SHP77 treated with DMSO at 0.1 percent for 48 hours (cell line): ENCODE results near the gene PRAC1.

Source experiments
- DNase-seq: peaks from one replicate; lab custom pipeline; 2025; lab: John Stamatoyannopoulos, UW

The PRAC1 gene

GRCh38 chr17:48722201-48722907, at the start of gene PRAC1:
Gene PRAC1 (minus strand): TSS chr17:48722518. CDS start chr17:48722392, 126 bp downstream.
- no peak for DNase-seq

DNA sequence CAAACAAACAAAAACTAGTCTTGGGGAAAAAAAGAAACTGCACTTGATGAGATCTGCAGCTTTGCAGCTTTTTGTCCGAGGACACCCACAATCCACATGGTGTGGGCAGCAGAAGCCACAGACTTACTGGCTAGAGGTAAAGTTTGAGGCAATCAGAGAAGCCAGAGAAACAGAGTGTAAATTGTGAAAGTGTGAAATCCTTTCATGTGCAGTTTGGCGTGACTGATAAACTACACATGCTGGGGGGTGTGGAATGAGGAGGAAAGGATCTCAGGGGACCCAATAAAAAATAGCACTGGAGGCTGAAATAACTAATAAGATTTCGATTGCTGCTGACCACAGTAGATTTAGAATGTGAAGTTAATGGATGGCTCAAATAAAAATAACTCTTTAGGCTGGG, 48.6 kb upstream of the PRAC1 start:
- DNase-seq, result no peak

DNA sequence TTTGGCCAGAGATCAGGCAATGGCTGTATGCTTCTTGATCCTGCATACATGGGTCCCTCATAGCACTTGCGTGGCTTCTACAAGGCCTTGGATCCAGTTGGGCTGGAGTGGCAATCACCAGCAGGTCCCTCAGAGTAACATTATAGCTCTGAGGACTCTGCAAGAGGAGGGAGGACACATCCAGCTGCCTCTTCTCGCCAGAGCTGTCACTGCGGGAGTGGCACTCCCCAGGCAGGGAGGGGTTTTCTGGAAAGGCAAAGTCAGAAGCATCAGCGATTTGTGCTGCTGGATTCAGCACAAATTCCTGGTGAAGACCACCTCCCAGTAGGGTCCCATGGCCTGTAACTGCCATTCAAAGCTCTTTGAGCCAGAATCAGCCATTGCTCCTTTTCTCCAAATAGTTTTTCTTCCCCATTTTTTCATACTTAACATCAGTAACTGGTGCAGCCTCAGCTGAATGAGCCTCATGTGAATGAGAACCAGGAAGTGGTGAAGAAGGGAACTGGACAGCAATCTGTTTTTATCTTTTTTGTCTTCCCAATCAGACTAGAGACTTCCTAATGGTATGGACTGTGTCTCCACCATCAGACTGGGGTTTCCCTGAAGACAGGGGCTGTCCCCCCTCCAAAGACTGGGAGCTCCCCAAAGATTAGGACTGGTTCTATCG, 46.8 kb upstream of the PRAC1 start:
- no peak for DNase-seq

GRCh38 chr17:48767263-48767774, 45.0 kb upstream of the PRAC1 start:
- DNase-seq, result no peak

DNA sequence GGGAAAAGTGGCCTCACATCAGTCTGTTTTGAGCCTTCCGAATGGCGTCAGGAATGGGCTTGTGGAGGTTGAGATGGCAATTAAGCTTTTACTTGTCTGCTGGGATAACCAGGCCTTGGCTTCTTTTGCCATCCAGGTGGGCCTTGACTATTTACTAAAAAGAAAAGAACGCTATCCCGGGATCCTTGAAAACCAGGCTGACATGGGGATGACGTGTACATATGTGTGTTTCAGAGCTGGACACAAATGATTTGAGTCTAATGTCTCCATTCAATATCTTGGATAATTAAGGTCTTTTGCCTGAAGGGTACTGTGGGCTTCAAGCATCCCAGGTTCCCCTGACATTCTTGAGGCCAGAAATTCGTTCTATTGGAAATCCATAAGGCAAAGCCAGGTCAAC, 38.8 kb upstream of the PRAC1 start:
- no peak for DNase-seq

DNA sequence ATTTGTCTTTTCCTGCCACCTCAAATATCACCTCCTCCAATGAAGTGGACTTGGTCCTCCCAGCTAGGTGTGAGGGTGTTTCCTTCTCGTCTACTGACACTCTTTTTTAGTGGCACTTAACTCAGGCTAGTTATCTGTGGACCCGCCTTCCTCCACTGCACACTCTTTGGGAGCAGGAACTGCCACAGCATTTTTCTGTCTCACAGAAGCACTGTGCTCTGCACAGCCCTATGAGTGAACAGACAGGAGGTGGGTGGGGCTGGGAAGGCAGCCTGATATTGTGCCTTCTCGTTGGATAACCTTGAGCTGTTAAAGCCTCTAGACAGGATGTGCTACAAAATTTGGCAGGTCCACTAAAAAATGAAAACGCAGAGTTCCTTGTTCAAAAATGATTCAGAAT, 38.1 kb upstream of the PRAC1 start:
- DNase-seq, result no peak

- DNase-seq, result no peak
Observed at GRCh38 chr17:48759288-48759687, 37.0 kb upstream of the PRAC1 start.

- no peak for DNase-seq
Observed at GRCh38 chr17:48757524-48757961, 35.2 kb upstream of the PRAC1 start.

GRCh38 chr17:48756830-48757251, 34.5 kb upstream of the PRAC1 start:
- no peak for DNase-seq

DNA sequence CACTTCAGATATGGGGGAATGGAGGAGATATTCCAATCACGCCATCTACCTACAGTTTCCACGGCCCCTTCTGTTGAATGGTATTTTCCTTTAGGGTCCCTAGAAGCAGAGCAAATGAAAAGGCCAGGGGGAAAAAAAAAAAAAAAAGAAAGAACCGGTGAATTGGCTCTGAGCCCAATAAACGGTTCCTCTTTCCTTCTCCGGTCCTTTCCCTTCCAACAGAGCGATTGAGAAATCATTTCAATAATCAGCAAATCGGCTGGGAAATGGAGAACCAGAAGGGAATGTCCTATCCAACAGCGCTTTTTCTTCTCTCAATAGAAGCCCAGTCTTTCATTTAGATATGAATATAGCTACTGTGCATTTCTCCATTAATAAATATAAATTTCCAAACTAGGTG, 33.0 kb upstream of the PRAC1 start:
- DNase-seq, result no peak

GRCh38 chr17:48754500-48755261, 32.4 kb upstream of the PRAC1 start:
- DNase-seq, result no peak

- DNase-seq, result no peak
Observed at GRCh38 chr17:48753794-48754499, 31.6 kb upstream of the PRAC1 start.

DNA sequence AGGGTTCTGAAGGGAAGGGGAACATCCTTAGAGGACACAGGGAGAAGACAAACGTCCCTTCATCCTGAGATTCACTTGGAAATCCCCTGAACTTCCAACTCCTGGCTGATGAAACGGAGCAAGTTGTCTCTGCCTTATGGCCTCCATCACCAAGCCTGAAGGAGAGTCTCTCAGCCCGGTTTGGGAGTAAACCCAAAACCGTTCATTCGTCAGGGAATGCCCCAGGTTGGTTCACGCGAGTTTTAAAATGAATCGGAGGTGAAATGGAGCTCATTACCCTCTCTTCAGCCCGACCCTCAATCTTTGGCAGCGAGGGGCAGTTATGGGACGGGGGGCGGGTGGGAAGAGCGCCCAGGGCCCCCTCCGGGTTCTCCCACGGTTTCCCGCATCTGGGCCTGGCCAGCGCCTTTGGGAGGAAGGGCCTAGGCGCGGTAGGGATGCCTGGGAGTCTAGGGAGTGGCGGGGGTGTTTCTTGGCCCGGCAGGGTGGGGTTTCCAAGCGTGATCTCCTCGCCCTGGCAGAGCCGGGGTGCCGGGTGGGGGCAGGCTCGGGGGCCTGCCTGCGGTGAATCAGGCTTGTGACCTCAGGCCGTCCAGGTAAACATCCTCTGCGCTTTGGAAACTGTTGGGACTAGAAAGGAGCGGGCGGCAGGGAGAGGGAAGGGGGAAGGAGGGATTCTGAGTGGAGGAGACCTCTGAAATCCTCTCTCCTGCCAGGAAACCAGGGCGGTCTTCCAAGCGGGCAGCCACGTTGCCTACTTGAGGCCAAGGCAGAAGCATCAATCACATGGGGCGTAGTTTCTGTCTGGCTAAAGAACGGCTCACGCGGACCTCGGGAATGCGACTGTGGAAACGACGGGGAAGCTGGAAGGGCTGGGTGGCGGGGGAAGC, 30.3 kb upstream of the PRAC1 start:
- DNase-seq, result no peak

DNA sequence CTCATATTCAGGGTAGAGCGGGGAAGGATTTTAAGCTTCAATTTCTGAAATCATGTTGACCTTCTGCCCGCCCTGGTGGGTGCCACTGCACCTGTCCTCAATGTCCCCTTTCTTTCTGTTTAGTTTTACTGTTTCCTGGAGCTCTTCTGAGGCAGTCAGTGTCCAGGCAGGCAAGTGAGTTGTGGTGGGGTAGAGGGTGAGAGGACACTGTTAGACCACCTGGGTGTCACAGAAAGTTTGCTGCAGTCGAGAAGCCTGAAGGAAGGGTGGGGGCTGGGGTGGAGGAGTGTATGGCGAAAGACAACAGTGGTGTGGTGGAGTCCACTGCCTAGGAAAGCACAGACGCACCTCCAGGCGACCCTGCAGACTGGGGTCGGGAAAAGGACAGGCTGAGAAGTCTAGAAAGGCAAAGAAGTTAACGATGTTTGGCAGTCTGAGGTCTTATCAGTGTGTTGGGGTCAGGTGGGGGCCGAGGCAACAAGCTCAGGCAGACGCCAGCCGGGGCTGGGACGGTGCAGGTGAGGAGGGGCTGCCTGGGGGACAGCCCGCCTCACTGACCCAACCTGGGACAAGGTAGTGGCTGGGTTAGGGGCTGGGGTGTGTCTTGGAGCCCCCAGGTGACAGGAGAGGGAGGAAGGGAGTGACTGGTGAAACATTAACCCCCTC, 29.5 kb upstream of the PRAC1 start:
- no peak for DNase-seq

- DNase-seq, result no peak
Observed at GRCh38 chr17:48751172-48751571, 28.9 kb upstream of the PRAC1 start.

DNA sequence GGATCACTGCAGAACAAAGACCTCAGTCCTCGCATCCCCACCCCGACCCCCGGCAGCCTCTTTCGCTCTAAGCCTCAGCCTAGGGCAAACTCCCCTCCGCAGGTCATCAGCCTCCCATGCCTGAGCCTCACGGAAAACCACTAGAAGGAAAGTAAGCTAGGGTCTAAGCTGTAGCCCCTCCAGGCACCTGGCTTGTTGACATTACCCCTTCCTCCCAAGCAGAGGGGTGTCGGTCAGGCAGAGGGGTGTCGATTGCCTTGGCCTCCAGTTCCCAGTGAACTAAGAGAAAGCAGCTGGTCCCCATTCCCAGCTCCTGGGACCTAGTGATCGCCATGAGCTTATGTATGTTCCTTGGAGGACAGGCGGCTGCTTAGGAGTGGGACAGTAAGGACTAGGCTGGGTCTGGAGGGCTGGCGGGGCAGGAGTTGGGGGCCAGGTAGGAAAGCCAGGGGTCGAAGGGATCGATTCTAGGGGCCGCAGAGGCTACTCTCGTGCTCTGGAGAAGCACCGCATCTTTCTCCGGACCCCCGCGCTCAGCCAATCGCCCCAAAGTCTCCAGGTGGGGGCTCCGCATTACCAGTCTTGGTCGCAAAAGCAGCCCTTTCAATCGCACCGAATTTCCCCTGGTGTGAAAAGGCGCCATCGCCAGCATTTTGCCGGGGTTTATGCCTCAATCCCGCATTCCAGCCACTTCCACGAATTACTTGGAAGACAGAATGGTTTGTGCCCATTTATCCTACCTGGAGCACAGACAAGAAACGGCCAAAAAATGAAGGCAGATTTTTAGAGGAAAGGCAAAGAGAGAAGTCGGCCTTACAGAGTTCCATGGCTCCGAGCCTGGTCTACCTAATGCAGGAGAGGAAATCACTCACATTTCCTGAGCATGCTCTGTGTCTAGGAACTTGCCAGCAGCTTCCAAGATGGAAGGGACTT, 27.6 kb upstream of the PRAC1 start:
- no peak for DNase-seq

DNA sequence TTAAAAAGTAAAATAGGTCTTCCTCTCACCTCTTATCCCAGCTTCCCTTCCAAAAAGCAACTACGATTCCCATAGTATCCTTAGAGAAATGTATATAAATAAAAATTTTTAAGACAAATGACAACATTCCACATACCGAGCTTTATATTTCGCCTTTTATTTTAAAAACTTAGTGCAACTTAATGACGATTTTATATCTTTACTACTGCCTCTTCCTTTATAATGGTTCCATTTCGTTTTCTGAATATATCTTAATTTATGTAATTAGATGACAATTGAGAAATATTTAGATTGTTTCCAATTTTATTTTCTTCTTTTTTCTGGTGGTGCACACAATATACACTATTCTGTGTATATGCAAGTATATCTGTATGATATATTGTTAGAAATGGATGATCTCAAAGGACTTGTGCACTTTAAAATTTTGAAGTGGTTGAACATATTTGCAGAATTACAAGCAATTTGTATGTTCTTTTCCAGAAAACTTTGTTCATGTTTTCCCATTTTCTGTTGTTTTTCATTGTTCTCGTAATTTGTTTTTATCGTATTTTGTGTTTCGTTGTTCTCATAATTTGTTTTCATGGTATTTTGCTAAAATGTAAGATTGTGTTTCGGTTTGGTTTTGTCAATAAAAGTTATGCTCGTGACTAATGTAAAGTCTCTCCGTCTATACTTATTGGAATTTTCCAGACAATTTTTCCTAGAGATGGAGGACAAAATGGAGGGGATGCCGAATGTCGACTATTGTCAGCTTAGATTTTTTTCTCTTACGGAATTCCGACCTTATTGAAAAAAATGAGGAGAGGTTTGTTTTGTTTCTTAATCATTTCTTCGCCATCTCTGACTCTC, 26.6 kb upstream of the PRAC1 start:
- no peak for DNase-seq
